ENCODE results near the gene PLEKHA8. TPM values are rescaled to one million over a fixed set of nuclear protein-coding genes. Genes with fewer than 3 reads are reported as not detected.

Gene PLEKHA8
- total and polyA plus RNA-seq, 4 donors: 2.7 to 16.7 (median 6.5) TPM

DNA sequence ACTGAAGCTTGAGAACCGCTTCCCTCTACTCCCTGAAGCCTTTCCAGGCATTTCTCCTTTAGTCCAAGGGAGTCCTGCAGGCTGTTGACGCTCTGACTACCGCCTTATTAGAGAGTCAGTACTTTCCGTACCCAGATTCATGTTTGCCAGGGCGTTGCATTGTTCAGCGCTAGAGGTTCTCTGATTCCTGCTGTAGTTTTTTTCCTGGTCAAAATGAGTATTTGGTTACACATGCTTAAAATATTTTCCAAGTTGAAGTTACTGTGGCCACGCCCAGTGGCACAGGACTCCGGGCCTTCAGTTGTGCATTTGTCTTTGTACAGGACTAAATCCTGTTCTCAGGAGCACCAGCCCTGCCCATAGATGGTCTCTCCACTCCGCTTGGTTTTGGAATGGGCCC, 114.5 kb downstream of the PLEKHA8 start:
- Histone ChIP-seq H3K27me3 (ENCODE audit: control insufficient read depth in 3 of 3, insufficient read depth in 3 of 3, low read length in 2 of 3) (no peaks in the 10 kb centered on the region), H3K36me3 (ENCODE audit: control insufficient read depth in 4 of 4, insufficient read depth in 4 of 4, low read length in 4 of 4) (peaks cover 0 to 3% (median under 1%) of the 10 kb centered on the region in 4 donors), H3K9me3 (ENCODE audit: control insufficient read depth in 4 of 4, insufficient read depth in 3 of 4, low read length in 3 of 4) (no peaks in the 10 kb centered on the region), H3K4me3 (no peak overlapping the region), H3K9ac (ENCODE audit: insufficient read depth in 1 of 2, low read length in 2 of 2) (no peak overlapping the region), H3K4me1 (ENCODE audit: control insufficient read depth in 5 of 5, insufficient read depth in 5 of 5, low read length in 5 of 5) (peaks cover 5 to 47% (median 24%) of the 10 kb centered on the region in 5 donors), H3K27ac (ENCODE audit: low read depth in 1 of 2, low read length in 1 of 2) (peak overlapping the region in 1 of 2 donors; percentile 83)
- WGBS, 2 donors: 60 to 80% methylated on average over 9 of the region's 9 CpGs
- TF ChIP-seq CTCF (IDR thresholded peaks at IDR 0.05; ENCODE audit: control extremely low read depth, extremely low read depth): no peak
- DNase-seq (peak; percentile 57 to 71 (median 63)), ATAC-seq (ENCODE audit: insufficient read depth, low FRiP score) (peak; percentile 81)

- Histone ChIP-seq H3K36me3 (ENCODE audit: control insufficient read depth in 4 of 4, insufficient read depth in 4 of 4, low read length in 4 of 4) (peaks cover 0 to 3% (median 1%) of the 10 kb centered on the region in 4 donors), H3K4me3 (no peak overlapping the region), H3K4me1 (ENCODE audit: control insufficient read depth in 5 of 5, insufficient read depth in 5 of 5, low read length in 5 of 5) (peaks cover 5 to 47% (median 25%) of the 10 kb centered on the region in 5 donors), H3K27me3 (ENCODE audit: control insufficient read depth in 3 of 3, insufficient read depth in 3 of 3, low read length in 2 of 3) (no peaks in the 10 kb centered on the region), H3K27ac (ENCODE audit: low read depth in 1 of 2, low read length in 1 of 2) (peak overlapping the region in 1 of 2 donors; percentile 71), H3K9me3 (ENCODE audit: control insufficient read depth in 4 of 4, insufficient read depth in 3 of 4, low read length in 3 of 4) (no peaks in the 10 kb centered on the region), H3K9ac (ENCODE audit: insufficient read depth in 1 of 2, low read length in 2 of 2) (no peak overlapping the region)
- WGBS, 2 donors: 61 to 75% methylated on average over 1 of the region's 1 CpG
- DNase-seq: peak in 1 of 3 donors; percentile 52
- ATAC-seq (ENCODE audit: insufficient read depth, low FRiP score): no peak
- TF ChIP-seq CTCF (IDR thresholded peaks at IDR 0.05; ENCODE audit: control extremely low read depth, extremely low read depth): no peak
Measured at GRCh38 chr7:30143748-30144251, 115.6 kb downstream of the PLEKHA8 start.

DNA sequence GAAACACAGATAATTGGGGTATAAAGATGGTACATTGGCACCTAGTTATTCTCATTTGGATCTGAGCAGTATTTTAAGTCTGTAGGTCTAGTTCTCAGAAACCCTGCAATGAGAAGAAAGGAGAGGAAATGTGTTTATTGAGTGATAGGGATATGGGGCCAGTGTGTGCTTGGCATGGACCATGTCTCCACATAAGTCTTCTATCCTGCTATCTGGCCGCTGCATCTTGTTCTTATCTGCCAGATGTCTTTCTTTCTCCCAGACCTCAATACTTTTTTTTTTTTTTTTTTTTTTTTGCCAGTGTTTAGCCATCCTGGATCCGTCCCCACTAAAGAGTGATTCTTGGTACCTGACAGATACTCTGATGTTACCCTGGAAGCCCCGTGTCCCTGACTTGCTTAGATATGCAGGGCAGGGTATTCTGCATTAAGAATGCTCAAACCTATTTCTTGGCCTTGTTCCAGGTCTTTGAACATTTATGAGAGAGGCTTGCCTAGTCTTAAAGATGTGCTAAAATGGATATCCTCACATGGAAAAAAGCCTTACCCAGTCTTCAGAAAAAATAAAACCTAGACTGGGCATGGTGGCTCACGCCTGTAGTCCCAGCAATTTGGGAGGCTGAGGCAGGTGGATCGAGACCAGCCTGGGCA, 116.6 kb downstream of the PLEKHA8 start:
- H3K9ac ChIP-seq (ENCODE audit: insufficient read depth in 1 of 2, low read length in 2 of 2): no peak overlapping the region
- peak in 1 of 3 donors; percentile 58 for DNase-seq
- no peaks in the 10 kb centered on the region for H3K9me3 ChIP-seq (ENCODE audit: control insufficient read depth in 4 of 4, insufficient read depth in 3 of 4, low read length in 3 of 4)
- no peak overlapping the region for H3K4me3 ChIP-seq
- no peaks in the 10 kb centered on the region for H3K27me3 ChIP-seq (ENCODE audit: control insufficient read depth in 3 of 3, insufficient read depth in 3 of 3, low read length in 2 of 3)
- TF ChIP-seq CTCF (IDR thresholded peaks at IDR 0.05; ENCODE audit: control extremely low read depth, extremely low read depth): no peak
- WGBS, 2 donors: 72 to 80% methylated on average over 5 of the region's 5 CpGs
- H3K4me1 ChIP-seq (ENCODE audit: control insufficient read depth in 5 of 5, insufficient read depth in 5 of 5, low read length in 5 of 5): peaks cover 5 to 47% (median 24%) of the 10 kb centered on the region in 5 donors
- ATAC-seq (ENCODE audit: insufficient read depth, low FRiP score): no peak
- no peak overlapping the region for H3K27ac ChIP-seq (ENCODE audit: low read depth in 1 of 2, low read length in 1 of 2)
- H3K36me3 ChIP-seq (ENCODE audit: control insufficient read depth in 4 of 4, insufficient read depth in 4 of 4, low read length in 4 of 4): peaks cover 0 to 5% (median 4%) of the 10 kb centered on the region in 4 donors
